GM23338 (cell line): ENCODE data around the gene MRNIP. TPM values are rescaled to one million over a fixed set of nuclear protein-coding genes. Genes with fewer than 3 reads are reported as not detected.

Experiments
- ATAC-seq: fragments of 200-7000 bp; cut with Tn5 transposase; 3 replicates; pipeline ENCODE4 v1.9.1; 2020
- DNase-seq: peaks from one replicate; pipeline ENCODE4 v3.0.0-alpha.2; 2015; ENCODE audit warnings: low spot score
- H2AFZ ChIP-seq: fragments of 200-600 bp; sonication (generic); 2 replicates; pipeline ENCODE4 v1.8.0; 2016; ENCODE audit warnings: antibody characterized with exemption, mild to moderate bottlenecking, moderate library complexity
- H3F3A ChIP-seq: fragments of 200-600 bp; sonication (generic); replicated peaks from 2 replicates; pipeline ENCODE4 v1.8.0; 2017; ENCODE audit warnings: antibody characterized with exemption, mixed run types, low read depth
- H3K27ac ChIP-seq: fragments of 200-600 bp; sonication (generic); 2 replicates; pipeline ENCODE4 v1.6.1; 2016; ENCODE audit warnings: low read depth
- H3K27me3 ChIP-seq: fragments of 200-600 bp; sonication (generic); 2 replicates; pipeline ENCODE4 v1.8.0; 2016; ENCODE audit warnings: mild to moderate bottlenecking, mixed run types, moderate library complexity; ENCODE audit not compliant: insufficient read depth
- H3K36me3 ChIP-seq: fragments of 200-600 bp; sonication (generic); 2 replicates; pipeline ENCODE4 v1.8.0; 2016; ENCODE audit warnings: mild to moderate bottlenecking; ENCODE audit not compliant: insufficient read depth
- H3K4me1 ChIP-seq: fragments of 200-600 bp; sonication (generic); 2 replicates; pipeline ENCODE4 v1.8.0; 2016; ENCODE audit warnings: mild to moderate bottlenecking, moderate library complexity; ENCODE audit not compliant: insufficient read depth
- H3K4me2 ChIP-seq: fragments of 200-600 bp; sonication (generic); 2 replicates; pipeline ENCODE4 v1.7.1; 2017; ENCODE audit warnings: mixed run types
- H3K4me3 ChIP-seq: fragments of 200-600 bp; sonication (generic); 2 replicates; pipeline ENCODE4 v1.6.1; 2016; ENCODE audit warnings: mixed run types
- H3K79me2 ChIP-seq: fragments of 200-600 bp; sonication (generic); replicated peaks from 2 replicates; pipeline ENCODE4 v1.8.0; 2017; ENCODE audit warnings: mild to moderate bottlenecking; ENCODE audit not compliant: insufficient read depth
- H3K9me2 ChIP-seq: fragments of 200-600 bp; sonication (generic); 2 replicates; pipeline ENCODE4 v1.8.0; 2017; ENCODE audit not compliant: insufficient read depth
- H4K20me1 ChIP-seq: fragments of 200-600 bp; sonication (generic); replicated peaks from 2 replicates; pipeline ENCODE4 v1.8.0; 2017; ENCODE audit warnings: mild to moderate bottlenecking; ENCODE audit not compliant: insufficient read depth
- H3K27ac Mint-ChIP-seq: 2 replicates; pipeline ENCODE4 v1.8.0; 2020; ENCODE audit warnings: inconsistent platforms, mild to moderate bottlenecking, moderate library complexity, mixed read lengths
- H3K27me3 Mint-ChIP-seq: 3 replicates; pipeline ENCODE4 v1.8.0; 2022; ENCODE audit warnings: low read depth, mild to moderate bottlenecking, moderate library complexity, mixed read lengths, inconsistent platforms; ENCODE audit not compliant: insufficient read depth, poor library complexity
- H3K36me3 Mint-ChIP-seq: 3 replicates; pipeline ENCODE4 v1.8.0; 2021; ENCODE audit warnings: low read depth, mild to moderate bottlenecking, inconsistent platforms, moderate library complexity, mixed read lengths
- H3K4me1 Mint-ChIP-seq: 3 replicates; pipeline ENCODE4 v1.8.0; 2020; ENCODE audit warnings: mild to moderate bottlenecking, inconsistent platforms, mixed read lengths
- H3K4me3 Mint-ChIP-seq: 3 replicates; pipeline ENCODE4 v1.8.0; 2021; ENCODE audit warnings: moderate library complexity, mild to moderate bottlenecking, inconsistent platforms, mixed read lengths
- H3K9me3 Mint-ChIP-seq: 3 replicates; pipeline ENCODE4 v1.8.0; 2020; ENCODE audit warnings: moderate library complexity, mild to moderate bottlenecking, inconsistent platforms, mixed read lengths
- CREB1 ChIP-seq: fragments of 250-450 bp; sonication (Bioruptor Pico); IDR thresholded peaks from 2 replicates; pipeline ENCODE4 v1.5.0; 2020; ENCODE audit warnings: low read depth, mild to moderate bottlenecking, moderate library complexity
- EZH2 ChIP-seq: fragments of 200-600 bp; sonication (generic); IDR thresholded peaks from one replicate; pipeline ENCODE4 v1.8.0; 2017; ENCODE audit warnings: antibody characterized with exemption, mild to moderate bottlenecking, low read depth; ENCODE audit not compliant: unreplicated experiment
- EZH2phosphoT487 ChIP-seq: fragments of 200-600 bp; sonication (generic); IDR thresholded peaks from one replicate; pipeline ENCODE4 v1.8.1; 2018; ENCODE audit warnings: antibody characterized with exemption; ENCODE audit not compliant: unreplicated experiment
- NANOG ChIP-seq: IDR thresholded peaks from 2 replicates; pipeline ENCODE4 v1.6.1; 2016; ENCODE audit warnings: antibody characterized with exemption, borderline replicate concordance
- ZNF114 ChIP-seq: fragments of 250-450 bp; sonication (Bioruptor Pico); IDR thresholded peaks from 2 replicates; pipeline ENCODE4 v1.5.0; 2020; ENCODE audit warnings: mild to moderate bottlenecking, moderate library complexity
- polyA plus RNA-seq: library from polyadenylated mRNA; unstranded; fragments of >200 nt; fragmentation: Nextera tagmentation; extraction: Ambion mirVana; gene quantifications from 2 replicates; pipeline ENCODE4 v1.2.1, GENCODE V29; 2016
- total RNA-seq: library from RNA; depleted of rRNA; stranded (reverse); fragments of >200 nt; shearing (Covaris generic); gene quantifications from 2 replicates; pipeline ENCODE4 v1.2.3, GENCODE V29; 2014
- TF ChIP-seq, protein P1 (sequence below): fragments of 250-450 bp; sonication (Bioruptor Pico); IDR thresholded peaks from 2 replicates; pipeline ENCODE4 v1.5.0; 2020; ENCODE audit warnings: mild to moderate bottlenecking, moderate library complexity
- TF ChIP-seq, protein P2 (sequence below), 2 experiments: fragments of 200-600 bp in 1 of 2; sonication (generic) in 1 of 2; conservative IDR thresholded peaks; 2 replicates each; pipeline versions ENCODE4 v1.5.1 to v1.6.1; 2016 to 2017; ENCODE audit warnings: antibody characterized with exemption in 2 of 2, low read depth in 2 of 2, mild to moderate bottlenecking in 2 of 2, moderate library complexity in 1 of 2
- TF ChIP-seq, protein P3 (sequence below): IDR thresholded peaks from one replicate; pipeline ENCODE4 v1.6.1; 2018; ENCODE audit warnings: antibody characterized with exemption; ENCODE audit not compliant: unreplicated experiment

MRNIP gene
- total and polyA plus RNA-seq, 2 experiments from 2014 or later: 18.2 to 34.4 TPM

DNA sequence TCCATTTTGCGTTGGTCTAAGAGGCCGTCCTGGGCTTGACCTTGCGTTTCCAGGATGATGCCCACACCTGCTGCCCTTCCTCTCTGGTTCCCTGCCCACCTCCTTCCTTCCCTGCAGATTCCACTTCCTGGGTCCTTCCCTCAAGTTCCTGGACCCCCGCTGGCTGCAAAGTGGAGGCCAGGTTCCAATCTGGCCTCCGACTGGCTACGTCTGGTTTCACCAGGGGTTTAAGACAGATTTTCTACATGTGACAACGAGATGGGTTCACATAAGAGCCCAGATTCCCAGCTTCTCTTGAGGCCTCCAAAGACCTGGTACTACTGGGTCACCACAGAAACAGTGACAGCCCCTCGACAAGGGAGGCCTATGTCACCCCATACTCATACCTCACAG is 54.1 kb downstream of the MRNIP start (continued):
- TF ChIP-seq, protein P1, sequence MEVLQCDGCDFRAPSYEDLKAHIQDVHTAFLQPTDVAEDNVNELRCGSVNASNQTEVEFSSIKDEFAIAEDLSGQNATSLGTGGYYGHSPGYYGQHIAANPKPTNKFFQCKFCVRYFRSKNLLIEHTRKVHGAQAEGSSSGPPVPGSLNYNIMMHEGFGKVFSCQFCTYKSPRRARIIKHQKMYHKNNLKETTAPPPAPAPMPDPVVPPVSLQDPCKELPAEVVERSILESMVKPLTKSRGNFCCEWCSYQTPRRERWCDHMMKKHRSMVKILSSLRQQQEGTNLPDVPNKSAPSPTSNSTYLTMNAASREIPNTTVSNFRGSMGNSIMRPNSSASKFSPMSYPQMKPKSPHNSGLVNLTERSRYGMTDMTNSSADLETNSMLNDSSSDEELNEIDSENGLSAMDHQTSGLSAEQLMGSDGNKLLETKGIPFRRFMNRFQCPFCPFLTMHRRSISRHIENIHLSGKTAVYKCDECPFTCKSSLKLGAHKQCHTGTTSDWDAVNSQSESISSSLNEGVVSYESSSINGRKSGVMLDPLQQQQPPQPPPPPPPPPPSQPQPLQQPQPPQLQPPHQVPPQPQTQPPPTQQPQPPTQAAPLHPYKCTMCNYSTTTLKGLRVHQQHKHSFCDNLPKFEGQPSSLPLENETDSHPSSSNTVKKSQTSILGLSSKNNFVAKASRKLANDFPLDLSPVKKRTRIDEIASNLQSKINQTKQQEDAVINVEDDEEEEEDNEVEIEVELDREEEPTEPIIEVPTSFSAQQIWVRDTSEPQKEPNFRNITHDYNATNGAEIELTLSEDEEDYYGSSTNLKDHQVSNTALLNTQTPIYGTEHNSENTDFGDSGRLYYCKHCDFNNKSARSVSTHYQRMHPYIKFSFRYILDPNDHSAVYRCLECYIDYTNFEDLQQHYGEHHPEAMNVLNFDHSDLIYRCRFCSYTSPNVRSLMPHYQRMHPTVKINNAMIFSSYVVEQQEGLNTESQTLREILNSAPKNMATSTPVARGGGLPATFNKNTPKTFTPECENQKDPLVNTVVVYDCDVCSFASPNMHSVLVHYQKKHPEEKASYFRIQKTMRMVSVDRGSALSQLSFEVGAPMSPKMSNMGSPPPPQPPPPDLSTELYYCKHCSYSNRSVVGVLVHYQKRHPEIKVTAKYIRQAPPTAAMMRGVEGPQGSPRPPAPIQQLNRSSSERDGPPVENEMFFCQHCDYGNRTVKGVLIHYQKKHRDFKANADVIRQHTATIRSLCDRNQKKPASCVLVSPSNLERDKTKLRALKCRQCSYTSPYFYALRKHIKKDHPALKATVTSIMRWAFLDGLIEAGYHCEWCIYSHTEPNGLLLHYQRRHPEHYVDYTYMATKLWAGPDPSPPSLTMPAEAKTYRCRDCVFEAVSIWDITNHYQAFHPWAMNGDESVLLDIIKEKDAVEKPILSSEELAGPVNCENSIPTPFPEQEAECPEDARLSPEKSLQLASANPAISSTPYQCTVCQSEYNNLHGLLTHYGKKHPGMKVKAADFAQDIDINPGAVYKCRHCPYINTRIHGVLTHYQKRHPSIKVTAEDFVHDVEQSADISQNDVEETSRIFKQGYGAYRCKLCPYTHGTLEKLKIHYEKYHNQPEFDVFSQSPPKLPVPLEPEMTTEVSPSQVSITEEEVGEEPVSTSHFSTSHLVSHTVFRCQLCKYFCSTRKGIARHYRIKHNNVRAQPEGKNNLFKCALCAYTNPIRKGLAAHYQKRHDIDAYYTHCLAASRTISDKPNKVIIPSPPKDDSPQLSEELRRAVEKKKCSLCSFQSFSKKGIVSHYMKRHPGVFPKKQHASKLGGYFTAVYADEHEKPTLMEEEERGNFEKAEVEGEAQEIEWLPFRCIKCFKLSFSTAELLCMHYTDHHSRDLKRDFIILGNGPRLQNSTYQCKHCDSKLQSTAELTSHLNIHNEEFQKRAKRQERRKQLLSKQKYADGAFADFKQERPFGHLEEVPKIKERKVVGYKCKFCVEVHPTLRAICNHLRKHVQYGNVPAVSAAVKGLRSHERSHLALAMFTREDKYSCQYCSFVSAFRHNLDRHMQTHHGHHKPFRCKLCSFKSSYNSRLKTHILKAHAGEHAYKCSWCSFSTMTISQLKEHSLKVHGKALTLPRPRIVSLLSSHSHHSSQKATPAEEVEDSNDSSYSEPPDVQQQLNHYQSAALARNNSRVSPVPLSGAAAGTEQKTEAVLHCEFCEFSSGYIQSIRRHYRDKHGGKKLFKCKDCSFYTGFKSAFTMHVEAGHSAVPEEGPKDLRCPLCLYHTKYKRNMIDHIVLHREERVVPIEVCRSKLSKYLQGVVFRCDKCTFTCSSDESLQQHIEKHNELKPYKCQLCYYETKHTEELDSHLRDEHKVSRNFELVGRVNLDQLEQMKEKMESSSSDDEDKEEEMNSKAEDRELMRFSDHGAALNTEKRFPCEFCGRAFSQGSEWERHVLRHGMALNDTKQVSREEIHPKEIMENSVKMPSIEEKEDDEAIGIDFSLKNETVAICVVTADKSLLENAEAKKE (CRISPR knock-in tag): no peak
- TF ChIP-seq ZNF114 (no peak), EZH2 (no peak), NANOG (no peak)

DNA sequence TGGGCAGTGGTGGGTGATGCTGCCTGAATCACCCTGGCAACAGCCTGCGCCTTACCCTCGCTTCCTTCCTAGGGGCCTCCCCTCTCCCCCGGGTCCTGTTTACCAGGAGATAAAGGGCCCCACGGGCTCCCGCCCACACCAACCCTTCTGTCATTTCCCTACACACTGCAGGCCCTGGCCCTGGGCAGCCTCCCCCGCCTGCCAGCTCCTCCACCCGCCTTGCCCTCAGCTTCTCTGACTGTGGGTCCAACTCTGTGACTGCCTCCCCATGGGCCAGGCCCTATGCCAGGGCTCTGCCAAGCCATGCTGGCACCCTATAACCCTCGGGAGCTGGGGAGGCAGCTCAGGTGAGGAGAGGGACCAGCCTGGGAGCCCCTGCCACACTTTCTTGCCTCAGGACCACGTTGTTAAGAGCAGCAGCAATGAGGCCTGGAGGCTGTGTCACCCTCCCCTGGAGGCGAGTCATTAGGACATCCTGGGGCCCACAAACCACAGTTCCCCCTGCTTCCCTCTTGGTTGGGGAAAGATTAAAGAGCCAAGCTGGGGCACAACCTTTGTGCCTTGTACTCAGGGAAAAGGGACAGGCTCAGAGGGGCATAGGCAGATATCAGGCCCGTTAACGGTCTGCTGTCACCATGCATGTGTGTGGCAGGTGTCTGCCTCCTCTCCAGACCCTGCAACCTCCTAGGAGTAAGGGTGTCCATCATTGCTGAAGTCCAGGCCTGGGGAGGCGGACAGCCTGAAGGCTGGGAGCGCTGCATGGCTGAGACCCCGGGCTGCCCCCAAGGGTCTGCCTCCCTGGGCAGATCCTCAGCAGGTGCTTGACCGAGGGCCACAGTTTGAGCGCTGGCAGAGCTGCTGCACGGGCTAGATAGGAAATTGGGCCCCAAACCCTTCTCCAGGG is 54.7 kb downstream of the MRNIP start:
- Histone ChIP-seq H4K20me1 (peaks cover 17% of the 10 kb centered on the region), H3K4me3 (no peak overlapping the region), H3K27ac (no peak overlapping the region), H3K27me3 (no peaks in the 10 kb centered on the region), H3K79me2 (peaks cover 22% of the 10 kb centered on the region), H2AFZ (no peak overlapping the region), H3F3A (peaks cover 6% of the 10 kb centered on the region), H3K4me2 (no peak overlapping the region), H3K9me2 (no peaks in the 10 kb centered on the region), H3K4me1 (peaks cover 8% of the 10 kb centered on the region), H3K36me3 (no peaks in the 10 kb centered on the region; the same call in 1 of the 2 replicates)
- Mint-ChIP-seq H3K36me3 (peaks cover 19% of the 10 kb centered on the region), H3K27ac (no peak overlapping the region), H3K4me3 (peak overlapping the region; percentile 80; the same call in 2 of the 3 replicates), H3K27me3 (peaks cover 30% of the 10 kb centered on the region), H3K9me3 (no peaks in the 10 kb centered on the region), H3K4me1 (peaks cover 30% of the 10 kb centered on the region)
- ATAC-seq (no peak; the same call in 2 of the 3 replicates), DNase-seq (no peak)
- no peak for TF ChIP-seq EZH2
- TF ChIP-seq EZH2phosphoT487: no peak
- TF ChIP-seq CREB1: no peak
- no peak for TF ChIP-seq NANOG
- TF ChIP-seq, protein P2, sequence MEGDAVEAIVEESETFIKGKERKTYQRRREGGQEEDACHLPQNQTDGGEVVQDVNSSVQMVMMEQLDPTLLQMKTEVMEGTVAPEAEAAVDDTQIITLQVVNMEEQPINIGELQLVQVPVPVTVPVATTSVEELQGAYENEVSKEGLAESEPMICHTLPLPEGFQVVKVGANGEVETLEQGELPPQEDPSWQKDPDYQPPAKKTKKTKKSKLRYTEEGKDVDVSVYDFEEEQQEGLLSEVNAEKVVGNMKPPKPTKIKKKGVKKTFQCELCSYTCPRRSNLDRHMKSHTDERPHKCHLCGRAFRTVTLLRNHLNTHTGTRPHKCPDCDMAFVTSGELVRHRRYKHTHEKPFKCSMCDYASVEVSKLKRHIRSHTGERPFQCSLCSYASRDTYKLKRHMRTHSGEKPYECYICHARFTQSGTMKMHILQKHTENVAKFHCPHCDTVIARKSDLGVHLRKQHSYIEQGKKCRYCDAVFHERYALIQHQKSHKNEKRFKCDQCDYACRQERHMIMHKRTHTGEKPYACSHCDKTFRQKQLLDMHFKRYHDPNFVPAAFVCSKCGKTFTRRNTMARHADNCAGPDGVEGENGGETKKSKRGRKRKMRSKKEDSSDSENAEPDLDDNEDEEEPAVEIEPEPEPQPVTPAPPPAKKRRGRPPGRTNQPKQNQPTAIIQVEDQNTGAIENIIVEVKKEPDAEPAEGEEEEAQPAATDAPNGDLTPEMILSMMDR (conservative IDR thresholded peaks at IDR 0.05; ENCODE audit: low read depth in 2 of 2): no peak
- TF ChIP-seq, protein P3, sequence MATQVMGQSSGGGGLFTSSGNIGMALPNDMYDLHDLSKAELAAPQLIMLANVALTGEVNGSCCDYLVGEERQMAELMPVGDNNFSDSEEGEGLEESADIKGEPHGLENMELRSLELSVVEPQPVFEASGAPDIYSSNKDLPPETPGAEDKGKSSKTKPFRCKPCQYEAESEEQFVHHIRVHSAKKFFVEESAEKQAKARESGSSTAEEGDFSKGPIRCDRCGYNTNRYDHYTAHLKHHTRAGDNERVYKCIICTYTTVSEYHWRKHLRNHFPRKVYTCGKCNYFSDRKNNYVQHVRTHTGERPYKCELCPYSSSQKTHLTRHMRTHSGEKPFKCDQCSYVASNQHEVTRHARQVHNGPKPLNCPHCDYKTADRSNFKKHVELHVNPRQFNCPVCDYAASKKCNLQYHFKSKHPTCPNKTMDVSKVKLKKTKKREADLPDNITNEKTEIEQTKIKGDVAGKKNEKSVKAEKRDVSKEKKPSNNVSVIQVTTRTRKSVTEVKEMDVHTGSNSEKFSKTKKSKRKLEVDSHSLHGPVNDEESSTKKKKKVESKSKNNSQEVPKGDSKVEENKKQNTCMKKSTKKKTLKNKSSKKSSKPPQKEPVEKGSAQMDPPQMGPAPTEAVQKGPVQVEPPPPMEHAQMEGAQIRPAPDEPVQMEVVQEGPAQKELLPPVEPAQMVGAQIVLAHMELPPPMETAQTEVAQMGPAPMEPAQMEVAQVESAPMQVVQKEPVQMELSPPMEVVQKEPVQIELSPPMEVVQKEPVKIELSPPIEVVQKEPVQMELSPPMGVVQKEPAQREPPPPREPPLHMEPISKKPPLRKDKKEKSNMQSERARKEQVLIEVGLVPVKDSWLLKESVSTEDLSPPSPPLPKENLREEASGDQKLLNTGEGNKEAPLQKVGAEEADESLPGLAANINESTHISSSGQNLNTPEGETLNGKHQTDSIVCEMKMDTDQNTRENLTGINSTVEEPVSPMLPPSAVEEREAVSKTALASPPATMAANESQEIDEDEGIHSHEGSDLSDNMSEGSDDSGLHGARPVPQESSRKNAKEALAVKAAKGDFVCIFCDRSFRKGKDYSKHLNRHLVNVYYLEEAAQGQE: no peak
